WTC11 (cell line): Measurements from ENCODE around the gene PKP4. TPM values are rescaled to one million over a fixed set of nuclear protein-coding genes. Genes with fewer than 3 reads are reported as not detected.

Experiments used
- ATAC-seq: fragments of 200-7000 bp; cut with Tn5 transposase; 2 replicates; pipeline ENCODE4 v1.10.0; 2021; ENCODE audit warnings: mild to moderate bottlenecking, moderate library complexity
- CTCF ChIA-PET: fragments of 300-600 bp; sonication (Branson Sonifier 250); formaldehyde crosslinking; loops from one replicate; lab custom pipeline; 2021; ENCODE audit warnings: antibody characterized with exemption; lab: Charles Lee
- POLR2A ChIA-PET: fragments of 350-600 bp; sonication (Branson Sonifier 250); formaldehyde crosslinking; loops from one replicate; lab custom pipeline; 2021; ENCODE audit warnings: antibody characterized with exemption; lab: Charles Lee
- DNase-seq: peaks from one replicate; pipeline ENCODE4 v3.0.0; 2021; ENCODE audit warnings: low spot score
- H3K27ac Mint-ChIP-seq: 2 replicates; pipeline ENCODE4 v1.8.0; 2021; ENCODE audit warnings: mixed read lengths
- H3K27me3 Mint-ChIP-seq: 2 replicates; pipeline ENCODE4 v1.8.0; 2021; ENCODE audit warnings: low read depth, mild to moderate bottlenecking, moderate library complexity, mixed read lengths
- H3K36me3 Mint-ChIP-seq: 2 replicates; pipeline ENCODE4 v1.8.0; 2021; ENCODE audit warnings: mixed read lengths
- H3K4me1 Mint-ChIP-seq: 2 replicates; pipeline ENCODE4 v1.8.0; 2022; ENCODE audit warnings: mixed read lengths
- H3K4me3 Mint-ChIP-seq: 2 replicates; pipeline ENCODE4 v1.8.0; 2021; ENCODE audit warnings: mild to moderate bottlenecking, moderate library complexity, mixed read lengths
- H3K9me3 Mint-ChIP-seq: 2 replicates; pipeline ENCODE4 v1.8.0; 2021; ENCODE audit warnings: mixed read lengths
- AR ChIP-seq: fragments of 250-450 bp; sonication (Bioruptor Pico); IDR thresholded peaks from 2 replicates; pipeline ENCODE4 v1.9.0; 2021; ENCODE audit warnings: mild to moderate bottlenecking
- GABPB1 ChIP-seq: sonication (generic); formaldehyde crosslinking; IDR thresholded peaks from 2 replicates; pipeline ENCODE4 v1.8.1; 2023; ENCODE audit warnings: mild to moderate bottlenecking, missing genetic modification reagents
- GTF2I ChIP-seq: fragments of 250-450 bp; sonication (Bioruptor Pico); conservative IDR thresholded peaks from 2 replicates; pipeline ENCODE4 v1.4.0; 2021; ENCODE audit warnings: mild to moderate bottlenecking
- HMGA2 ChIP-seq: fragments of 250-450 bp; sonication (Bioruptor Pico); IDR thresholded peaks from 2 replicates; pipeline ENCODE4 v1.4.0; 2021; ENCODE audit warnings: mild to moderate bottlenecking, moderate library complexity
- JUN ChIP-seq: sonication (generic); formaldehyde crosslinking; IDR thresholded peaks from 2 replicates; pipeline ENCODE4 v1.8.0; 2023; ENCODE audit warnings: mild to moderate bottlenecking, missing genetic modification reagents
- MXD4 ChIP-seq: fragments of 250-450 bp; sonication (Bioruptor Pico); IDR thresholded peaks from 2 replicates; pipeline ENCODE4 v1.8.0; 2021; ENCODE audit warnings: mild to moderate bottlenecking, moderate library complexity, borderline replicate concordance
- OVOL2 ChIP-seq: fragments of 250-450 bp; sonication (Bioruptor Pico); IDR thresholded peaks from 2 replicates; pipeline ENCODE4 v1.9.0; 2021; ENCODE audit warnings: mild to moderate bottlenecking, borderline replicate concordance
- PREB ChIP-seq: sonication (generic); formaldehyde crosslinking; IDR thresholded peaks from 2 replicates; pipeline ENCODE4 v1.8.1; 2022; ENCODE audit warnings: mild to moderate bottlenecking, missing genetic modification reagents, moderate library complexity, borderline replicate concordance
- RELA ChIP-seq: sonication (generic); formaldehyde crosslinking; IDR thresholded peaks from 2 replicates; pipeline ENCODE4 v1.8.1; 2022; ENCODE audit warnings: missing genetic modification reagents, mild to moderate bottlenecking, borderline replicate concordance
- RORB ChIP-seq: fragments of 250-450 bp; sonication (Bioruptor Pico); IDR thresholded peaks from 2 replicates; pipeline ENCODE4 v1.9.0; 2021; ENCODE audit warnings: mild to moderate bottlenecking
- SOX15 ChIP-seq: fragments of 250-450 bp; sonication (Bioruptor Pico); IDR thresholded peaks from 2 replicates; pipeline ENCODE4 v1.9.0; 2021; ENCODE audit warnings: mild to moderate bottlenecking
- TEAD4 ChIP-seq: sonication (generic); formaldehyde crosslinking; IDR thresholded peaks from 2 replicates; pipeline ENCODE4 v1.8.0; 2022; ENCODE audit warnings: mild to moderate bottlenecking, missing genetic modification reagents
- ZBTB43 ChIP-seq: sonication (generic); formaldehyde crosslinking; IDR thresholded peaks from 2 replicates; pipeline ENCODE4 v1.8.1; 2023; ENCODE audit warnings: mild to moderate bottlenecking, missing genetic modification reagents
- ZNF121 ChIP-seq: sonication (generic); formaldehyde crosslinking; IDR thresholded peaks from 2 replicates; pipeline ENCODE4 v1.8.0; 2023; ENCODE audit warnings: missing genetic modification reagents
- ZNF317 ChIP-seq: sonication (generic); formaldehyde crosslinking; IDR thresholded peaks from 2 replicates; pipeline ENCODE4 v1.8.1; 2023; ENCODE audit warnings: low read depth, mild to moderate bottlenecking, moderate library complexity, missing genetic modification reagents, borderline replicate concordance
- total RNA-seq: library from RNA; stranded (reverse); gene quantifications from 3 replicates; pipeline ENCODE4 v1.2.3, GENCODE V29; 2021
- TF ChIP-seq, protein P1 (sequence below): sonication (generic); formaldehyde crosslinking; IDR thresholded peaks from 2 replicates; pipeline ENCODE4 v1.8.1; 2022; ENCODE audit warnings: low read depth, mild to moderate bottlenecking, moderate library complexity, missing genetic modification reagents, borderline replicate concordance
- TF ChIP-seq, protein P2 (sequence below): sonication (generic); formaldehyde crosslinking; IDR thresholded peaks from 2 replicates; pipeline ENCODE4 v1.8.0; 2022; ENCODE audit warnings: mild to moderate bottlenecking, missing genetic modification reagents
- TF ChIP-seq, protein P3 (sequence below): fragments of 250-450 bp; sonication (Bioruptor Pico); IDR thresholded peaks from 2 replicates; pipeline ENCODE4 v1.8.0; 2021; ENCODE audit warnings: mild to moderate bottlenecking
- TF ChIP-seq, protein P4 (sequence below): sonication (generic); formaldehyde crosslinking; IDR thresholded peaks from 2 replicates; pipeline ENCODE4 v1.8.1; 2023; ENCODE audit warnings: mild to moderate bottlenecking, missing genetic modification reagents

The PKP4 gene
- total RNA-seq, 1 experiment from 2014 or later = 78.9 TPM

DNA sequence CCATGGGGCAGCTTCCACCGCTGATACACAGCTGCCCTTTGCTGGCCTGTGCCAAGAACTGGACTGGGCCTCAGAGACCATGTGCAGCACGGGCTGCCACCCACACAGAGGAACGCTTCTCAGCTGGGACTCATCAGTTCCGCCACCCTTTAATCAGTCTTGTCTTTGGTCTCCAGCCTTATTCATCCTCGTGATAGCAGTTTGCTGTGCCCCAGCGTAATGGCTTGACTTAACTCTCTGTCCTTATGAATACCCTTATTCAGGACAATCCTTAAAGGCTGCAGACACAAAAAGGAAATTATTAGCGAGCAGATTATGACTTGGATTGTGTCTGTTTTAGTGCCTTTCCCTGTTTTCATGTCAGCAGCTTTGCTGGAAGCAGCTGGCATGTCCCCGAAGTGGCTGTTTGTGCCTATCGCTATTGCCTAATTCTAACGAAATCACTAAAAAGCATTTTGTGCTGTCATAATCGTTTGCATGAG, 229.5 kb downstream of the PKP4 start:
- no peak for ATAC-seq
- no peak overlapping the region for H3K4me3 Mint-ChIP-seq

DNA sequence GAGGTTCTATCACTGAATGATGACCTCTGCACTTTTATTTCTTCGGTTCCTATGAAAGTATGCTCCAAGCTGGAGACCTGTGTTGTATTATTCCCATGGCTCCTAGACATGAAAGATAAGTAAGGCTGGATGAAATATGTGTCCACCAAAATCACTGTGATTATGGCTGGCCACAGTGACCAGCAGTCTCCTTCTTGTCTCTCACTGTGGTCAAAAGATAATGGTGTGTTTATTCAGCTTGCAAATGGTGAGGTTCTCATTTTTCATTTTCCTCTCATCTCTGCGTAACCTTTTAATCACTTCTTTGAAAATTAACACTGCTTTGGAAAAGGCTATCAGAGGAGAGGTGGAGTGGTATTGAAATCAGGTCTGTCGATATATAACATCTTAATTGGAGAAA, 230.6 kb downstream of the PKP4 start:
- H3K36me3 Mint-ChIP-seq = no peaks in the 10 kb centered on the region
- no peak overlapping the region for H3K4me3 Mint-ChIP-seq
- ChIA-PET CTCF (interaction anchor here (1.1 to 2.8 kb wide), 3 partner anchors 36 to 58 kb away, joined by 3 to 15 read pairs (median 5); no protein-coding TSS in a partner anchor), POLR2A (no interaction called here)
- DNase-seq (no peak), ATAC-seq (no peak)
- H3K27me3 Mint-ChIP-seq = no peaks in the 10 kb centered on the region; the same call in 1 of the 2 replicates
- no peak overlapping the region for H3K27ac Mint-ChIP-seq
- peaks cover 11% of the 10 kb centered on the region for H3K4me1 Mint-ChIP-seq
- H3K9me3 Mint-ChIP-seq = peaks cover 5% of the 10 kb centered on the region
- TF ChIP-seq JUN (CRISPR knock-in tag) = no peak
- TF ChIP-seq, protein P1, sequence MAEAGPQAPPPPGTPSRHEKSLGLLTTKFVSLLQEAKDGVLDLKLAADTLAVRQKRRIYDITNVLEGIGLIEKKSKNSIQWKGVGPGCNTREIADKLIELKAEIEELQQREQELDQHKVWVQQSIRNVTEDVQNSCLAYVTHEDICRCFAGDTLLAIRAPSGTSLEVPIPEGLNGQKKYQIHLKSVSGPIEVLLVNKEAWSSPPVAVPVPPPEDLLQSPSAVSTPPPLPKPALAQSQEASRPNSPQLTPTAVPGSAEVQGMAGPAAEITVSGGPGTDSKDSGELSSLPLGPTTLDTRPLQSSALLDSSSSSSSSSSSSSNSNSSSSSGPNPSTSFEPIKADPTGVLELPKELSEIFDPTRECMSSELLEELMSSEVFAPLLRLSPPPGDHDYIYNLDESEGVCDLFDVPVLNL (CRISPR knock-in tag) = no peak
- TF ChIP-seq OVOL2 (CRISPR knock-in tag) = no peak
- no peak for TF ChIP-seq GTF2I
- TF ChIP-seq, protein P2, sequence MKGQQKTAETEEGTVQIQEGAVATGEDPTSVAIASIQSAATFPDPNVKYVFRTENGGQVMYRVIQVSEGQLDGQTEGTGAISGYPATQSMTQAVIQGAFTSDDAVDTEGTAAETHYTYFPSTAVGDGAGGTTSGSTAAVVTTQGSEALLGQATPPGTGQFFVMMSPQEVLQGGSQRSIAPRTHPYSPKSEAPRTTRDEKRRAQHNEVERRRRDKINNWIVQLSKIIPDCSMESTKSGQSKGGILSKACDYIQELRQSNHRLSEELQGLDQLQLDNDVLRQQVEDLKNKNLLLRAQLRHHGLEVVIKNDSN (CRISPR knock-in tag) = no peak
- TF ChIP-seq, protein P3, sequence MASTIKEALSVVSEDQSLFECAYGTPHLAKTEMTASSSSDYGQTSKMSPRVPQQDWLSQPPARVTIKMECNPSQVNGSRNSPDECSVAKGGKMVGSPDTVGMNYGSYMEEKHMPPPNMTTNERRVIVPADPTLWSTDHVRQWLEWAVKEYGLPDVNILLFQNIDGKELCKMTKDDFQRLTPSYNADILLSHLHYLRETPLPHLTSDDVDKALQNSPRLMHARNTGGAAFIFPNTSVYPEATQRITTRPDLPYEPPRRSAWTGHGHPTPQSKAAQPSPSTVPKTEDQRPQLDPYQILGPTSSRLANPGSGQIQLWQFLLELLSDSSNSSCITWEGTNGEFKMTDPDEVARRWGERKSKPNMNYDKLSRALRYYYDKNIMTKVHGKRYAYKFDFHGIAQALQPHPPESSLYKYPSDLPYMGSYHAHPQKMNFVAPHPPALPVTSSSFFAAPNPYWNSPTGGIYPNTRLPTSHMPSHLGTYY (CRISPR knock-in tag) = no peak
- TF ChIP-seq ZNF317 (CRISPR knock-in tag) = no peak
- no peak for TF ChIP-seq MXD4
- no peak for TF ChIP-seq GABPB1 (CRISPR knock-in tag)
- no peak for TF ChIP-seq PREB (CRISPR knock-in tag)
- TF ChIP-seq SOX15 (CRISPR knock-in tag) = no peak
- TF ChIP-seq TEAD4 = no peak

More for the DNA sequence above, 229.5 kb downstream of the PKP4 start:
- TF ChIP-seq OVOL2 (CRISPR knock-in tag) (no peak), GABPB1 (CRISPR knock-in tag) (no peak), RORB (CRISPR knock-in tag) (no peak), HMGA2 (CRISPR knock-in tag) (no peak), GTF2I (no peak)
- TF ChIP-seq, protein P4, sequence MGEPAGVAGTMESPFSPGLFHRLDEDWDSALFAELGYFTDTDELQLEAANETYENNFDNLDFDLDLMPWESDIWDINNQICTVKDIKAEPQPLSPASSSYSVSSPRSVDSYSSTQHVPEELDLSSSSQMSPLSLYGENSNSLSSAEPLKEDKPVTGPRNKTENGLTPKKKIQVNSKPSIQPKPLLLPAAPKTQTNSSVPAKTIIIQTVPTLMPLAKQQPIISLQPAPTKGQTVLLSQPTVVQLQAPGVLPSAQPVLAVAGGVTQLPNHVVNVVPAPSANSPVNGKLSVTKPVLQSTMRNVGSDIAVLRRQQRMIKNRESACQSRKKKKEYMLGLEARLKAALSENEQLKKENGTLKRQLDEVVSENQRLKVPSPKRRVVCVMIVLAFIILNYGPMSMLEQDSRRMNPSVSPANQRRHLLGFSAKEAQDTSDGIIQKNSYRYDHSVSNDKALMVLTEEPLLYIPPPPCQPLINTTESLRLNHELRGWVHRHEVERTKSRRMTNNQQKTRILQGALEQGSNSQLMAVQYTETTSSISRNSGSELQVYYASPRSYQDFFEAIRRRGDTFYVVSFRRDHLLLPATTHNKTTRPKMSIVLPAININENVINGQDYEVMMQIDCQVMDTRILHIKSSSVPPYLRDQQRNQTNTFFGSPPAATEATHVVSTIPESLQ = no peak
- DNase-seq = no peak
- Mint-ChIP-seq H3K27ac (no peak overlapping the region), H3K4me1 (peaks cover 11% of the 10 kb centered on the region), H3K36me3 (peaks cover under 1% of the 10 kb centered on the region), H3K9me3 (peaks cover 5% of the 10 kb centered on the region), H3K27me3 (no peaks in the 10 kb centered on the region; the same call in 1 of the 2 replicates)
- POLR2A ChIA-PET = no interaction called here
- CTCF ChIA-PET = interaction anchor here (2.1 kb wide), 1 partner anchor 38 kb away, joined by 5 read pairs; no protein-coding TSS in a partner anchor

DNA sequence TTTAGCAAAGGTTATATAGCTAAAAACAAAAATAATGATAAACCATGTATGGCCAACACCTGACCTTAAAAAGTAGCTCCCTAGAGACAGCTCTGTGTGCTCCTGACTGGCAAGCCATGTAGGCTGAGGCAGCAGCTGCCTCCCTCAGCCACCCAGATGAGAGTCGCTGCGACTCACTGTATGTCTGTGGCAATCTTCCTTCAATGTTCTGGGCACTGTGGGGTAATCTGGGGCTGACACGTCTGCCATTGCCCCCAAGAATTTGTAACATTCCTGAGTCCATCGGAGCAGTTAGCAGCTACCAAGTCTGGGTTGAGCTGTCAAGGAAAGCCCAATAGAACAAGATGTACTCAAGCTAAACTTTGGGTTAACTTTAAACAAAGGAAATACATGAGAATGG, 232.0 kb downstream of the PKP4 start:
- H3K36me3 Mint-ChIP-seq = no peaks in the 10 kb centered on the region
- ChIA-PET CTCF (interaction anchor here (1.1 to 3.7 kb wide), 5 partner anchors 35 to 665 kb away, joined by 3 to 16 read pairs (median 5); no protein-coding TSS in a partner anchor), POLR2A (no interaction called here)
- peaks cover 11% of the 10 kb centered on the region for H3K4me1 Mint-ChIP-seq
- H3K4me3 Mint-ChIP-seq = no peak overlapping the region
- H3K27me3 Mint-ChIP-seq = no peaks in the 10 kb centered on the region; the same call in 1 of the 2 replicates
- DNase-seq = no peak
- peak; percentile 30 for ATAC-seq
- no peak overlapping the region for H3K27ac Mint-ChIP-seq
- peaks cover 5% of the 10 kb centered on the region for H3K9me3 Mint-ChIP-seq
- no peak for TF ChIP-seq SOX15 (CRISPR knock-in tag)
- no peak for TF ChIP-seq ZNF121 (CRISPR knock-in tag)
- TF ChIP-seq ZBTB43 (CRISPR knock-in tag) = no peak
- TF ChIP-seq RELA (CRISPR knock-in tag) = no peak
- TF ChIP-seq AR (CRISPR knock-in tag) = no peak
